GM12878 (cell line): Measurements from ENCODE around the gene UVRAG. TPM values are rescaled to one million over a fixed set of nuclear protein-coding genes. Genes with fewer than 3 reads are reported as not detected.
A peak's percentile ranks its signal among the peaks of the same experiment; 100 is the strongest.

ENCODE experiments used
- ATAC-seq: fragments of 200-7000 bp; cut with Tn5 transposase; 3 replicates; pipeline ENCODE4 v1.9.1; 2020; ENCODE audit warnings: mild to moderate bottlenecking, moderate library complexity
- BruUV-seq: library from RNA; stranded (reverse); fragments of 400-500 nt; replicated peaks from 2 replicates; lab custom pipeline; 2021; lab: Mats Ljungman, UMichigan
- CTCF ChIA-PET: fragments of 300-600 bp; sonication (Branson Sonifier 250); formaldehyde crosslinking; extraction: SDS; loops from one replicate; lab custom pipeline; 2021; ENCODE audit warnings: inconsistent platforms; lab: Yijun Ruan, JAX
- POLR2A ChIA-PET: fragments of 350-600 bp; formaldehyde crosslinking; extraction: SDS; loops from one replicate; lab custom pipeline; 2021; ENCODE audit warnings: inconsistent platforms; lab: Charles Lee
- RAD21 ChIA-PET: fragments of 300-600 bp; sonication (Branson Sonifier 250); formaldehyde crosslinking; loops from one replicate; lab custom pipeline; 2023; ENCODE audit warnings: antibody characterized with exemption; ENCODE audit not compliant: unreplicated experiment; lab: Charles Lee
- SMC1A ChIA-PET: fragments of 300-600 bp; sonication (Branson Sonifier 250); formaldehyde crosslinking; loops from one replicate; lab custom pipeline; 2023; ENCODE audit not compliant: unreplicated experiment, uncharacterized antibody; lab: Charles Lee
- DNase-seq: peaks from one replicate; pipeline ENCODE4 v3.0.0-alpha.2; 2011; ENCODE audit warnings: low read depth, low spot score
- FAIRE-seq: peaks from 3 replicates; lab custom pipeline; 2011; peaks lifted over from hg19 to GRCh38; lab: Jason Lieb, UNC
- H2AFZ ChIP-seq: 2 replicates; pipeline ENCODE4 v1.6.0; 2011; ENCODE audit warnings: low read depth, low read length, control low read depth; ENCODE audit not compliant: control insufficient read depth
- H3K27ac ChIP-seq: 2 replicates; pipeline ENCODE4 v1.5.1; 2011; ENCODE audit warnings: control low read depth; ENCODE audit not compliant: control insufficient read depth, insufficient read depth
- H3K27me3 ChIP-seq, 2 experiments: replicated peaks in 1 of 2; 2 replicates each; pipeline versions ENCODE4 v1.6.0 to v1.6.1; 2011; ENCODE audit warnings: low read length in 1 of 2; ENCODE audit not compliant: control insufficient read depth in 2 of 2, insufficient read depth in 2 of 2
- H3K36me3 ChIP-seq, 2 experiments: 2 replicates each; pipeline ENCODE4 v1.5.1; 2011; ENCODE audit warnings: low read length in 1 of 2; ENCODE audit not compliant: control insufficient read depth in 2 of 2, insufficient read depth in 2 of 2
- H3K4me1 ChIP-seq: 2 replicates; pipeline ENCODE4 v1.6.1; 2011; ENCODE audit warnings: mild to moderate bottlenecking, low read length, moderate library complexity, mixed read lengths; ENCODE audit not compliant: control insufficient read depth, insufficient read depth
- H3K4me2 ChIP-seq: 2 replicates; pipeline ENCODE4 v1.6.0; 2011; ENCODE audit warnings: control low read depth; ENCODE audit not compliant: control insufficient read depth, insufficient read depth
- H3K4me3 ChIP-seq: fragments of 200-600 bp; sonication (generic); 2 replicates; pipeline ENCODE4 v1.5.1; 2016
- H3K79me2 ChIP-seq: 2 replicates; pipeline ENCODE4 v1.6.0; 2011; ENCODE audit warnings: low read length; ENCODE audit not compliant: control insufficient read depth, insufficient read depth
- H3K9ac ChIP-seq: 2 replicates; pipeline ENCODE4 v1.8.0; 2011; ENCODE audit warnings: low read length, control low read depth, mixed read lengths; ENCODE audit not compliant: control insufficient read depth, insufficient read depth
- H3K9me3 ChIP-seq: replicated peaks from 3 replicates; pipeline ENCODE4 v1.5.1; 2011; ENCODE audit warnings: mild to moderate bottlenecking, low read length; ENCODE audit not compliant: control insufficient read depth, insufficient read depth
- H4K20me1 ChIP-seq: 2 replicates; pipeline ENCODE4 v1.6.0; 2011; ENCODE audit not compliant: control insufficient read depth, insufficient read depth
- CHD1 ChIP-seq: IDR thresholded peaks from 2 replicates; pipeline ENCODE4 v1.6.1; 2012; ENCODE audit warnings: low read depth, low read length, improper control_type of control experiment
- HDAC2 ChIP-seq: fragments of 200-600 bp; sonication (generic); IDR thresholded peaks from 2 replicates; pipeline ENCODE4 v1.6.1; 2017
- PML ChIP-seq: IDR thresholded peaks from 2 replicates; pipeline ENCODE4 v1.6.1; 2012; ENCODE audit warnings: low read length, inconsistent platforms
- POLR2A ChIP-seq: IDR thresholded peaks from 2 replicates; pipeline ENCODE4 v1.6.1; 2011; ENCODE audit warnings: low read depth, mild to moderate bottlenecking, low read length
- SMAD5 ChIP-seq: IDR thresholded peaks from 2 replicates; pipeline ENCODE4 v1.6.1; 2016; ENCODE audit warnings: antibody characterized with exemption, low read depth
- YY1 ChIP-seq: IDR thresholded peaks from 2 replicates; pipeline ENCODE4 v1.6.1; 2011; ENCODE audit warnings: low read depth, mild to moderate bottlenecking, low read length
- ZNF24 ChIP-seq: fragments of 450-650 bp; IDR thresholded peaks from 2 replicates; pipeline ENCODE4 v1.6.1; 2017; ENCODE audit warnings: antibody characterized with exemption, mild to moderate bottlenecking
- WGBS: methylation state at CpG from one replicate; pipeline ENCODE4 v1.1.6; 2016; ENCODE audit warnings: low lambda C conversion rate; ENCODE audit not compliant: insufficient replicate concordance, insufficient coverage; ENCODE audit errors: missing lambda C conversion rate; 5-methylcytosine and 5-hydroxymethylcytosine counted together
- in situ Hi-C: fragments of 300-500 bp; cut with MboI; formaldehyde crosslinking; loops from 9 replicates; pipeline ENCODE4 v1.14.3; 2018; ENCODE audit warnings: mixed read lengths
- intact Hi-C: fragments of 100-400 bp; cut with micrococcal nuclease; formaldehyde crosslinking; loops from one replicate; pipeline ENCODE4 v1.14.2; 2022; ENCODE audit not compliant: unreplicated experiment
- polyA plus RNA-seq, 11 experiments: library from polyadenylated mRNA; depleted of rRNA in 4 of 11; unstranded in 6 of 11; stranded (reverse) in 5 of 11; fragments of >200 nt; fragmentation: Nextera tagmentation in 4 of 11; fragmentation: Illumina TruSeq in 1 of 11; extraction: Ambion mirVana in 4 of 11; extraction: Trizol in 1 of 11; gene quantifications; 1 replicate in 1 of 11; 2 replicates in 10 of 11; pipeline versions ENCODE4 v1.2.1 to v1.2.3, GENCODE V29; 2011 to 2016; ENCODE audit warnings: inconsistent platforms in 2 of 11, missing spikeins in 2 of 11, low read depth in 1 of 11
- total RNA-seq, 4 experiments: library from RNA; depleted of rRNA in 3 of 4; stranded (reverse); fragments of >200 nt in 3 of 4; fragmentation: Illumina TruSeq in 1 of 4; extraction: Trizol in 1 of 4; gene quantifications; 2 replicates each; pipeline versions ENCODE4 v1.2.1 to v1.2.3, GENCODE V29; 2013 to 2021

UVRAG gene
- total and polyA plus RNA-seq, 10 of the 15 experiments (the other 5 are each of a cell fraction or from before 2014, with no cell fraction given): 7.0 to 43.4 (median 37.0) TPM

GRCh38 chr11:76143274-76143673, 328.3 kb downstream of the UVRAG start:
- Histone ChIP-seq H3K9me3 (no peaks in the 10 kb centered on the region), H2AFZ (no peak overlapping the region), H3K9ac (no peak overlapping the region), H3K79me2 (no peaks in the 10 kb centered on the region), H3K4me2 (no peak overlapping the region), H3K36me3 (peaks cover 8 to 28% of the 10 kb centered on the region in 2 experiments), H4K20me1 (no peaks in the 10 kb centered on the region), H3K4me3 (no peak overlapping the region), H3K4me1 (no peaks in the 10 kb centered on the region), H3K27me3 (no peaks in the 10 kb centered on the region), H3K27ac (no peak overlapping the region)
- ATAC-seq (no peak), DNase-seq (no peak), FAIRE-seq (no peak)
- ChIA-PET SMC1A (interaction anchor here (2.2 kb wide), 1 partner anchor 9 kb away, joined by 6 read pairs; no protein-coding TSS in a partner anchor), POLR2A (no interaction called here), CTCF (interaction anchor here (1.1 to 1.4 kb wide), 3 partner anchors 9 to 11 kb away, joined by 4 to 6 read pairs (median 5); no protein-coding TSS in a partner anchor), RAD21 (interaction anchor here (2.6 kb wide), 1 partner anchor 246 kb away, joined by 6 read pairs; no protein-coding TSS in a partner anchor)
- BruUV-seq: no TSS peak
- no peak for TF ChIP-seq CHD1
- peak; percentile 47; the same call in 1 of the 2 replicates for TF ChIP-seq POLR2A
- no peak for TF ChIP-seq HDAC2
- WGBS: 96% methylated on average over 11 of the region's 11 CpGs
- in situ Hi-C loops: no loop called here
- intact Hi-C loops: no loop called here

DNA sequence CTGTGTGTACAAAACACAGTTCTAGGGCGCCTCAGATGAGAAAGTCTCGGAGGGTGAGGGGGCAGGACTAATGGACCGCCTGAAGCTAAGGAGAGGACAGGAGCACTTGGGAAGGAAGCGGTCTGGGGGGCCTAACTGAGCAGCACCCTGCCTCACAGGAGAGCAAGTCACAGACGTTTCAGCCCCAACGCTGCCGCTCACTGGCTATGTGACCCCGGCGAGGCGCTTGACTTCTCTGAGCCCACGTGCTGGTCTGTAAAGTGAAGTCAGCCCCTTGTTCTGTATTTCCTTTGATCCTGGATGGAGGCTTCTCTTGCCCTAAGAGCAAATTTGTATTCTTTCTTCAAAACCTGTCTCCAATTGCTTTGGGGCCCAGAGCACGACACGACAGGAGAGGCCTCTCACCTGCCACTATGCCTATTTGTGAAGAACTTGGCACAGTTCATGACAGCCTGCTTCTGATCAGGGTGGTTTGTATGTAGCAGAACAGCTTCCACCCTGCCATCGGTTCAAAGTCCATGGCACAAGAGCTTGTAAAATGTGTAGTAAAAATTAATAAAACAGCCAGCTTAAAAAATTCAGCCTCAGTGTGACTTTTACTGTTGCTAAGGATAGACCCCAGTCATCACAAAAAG, 332.2 kb downstream of the UVRAG start:
- no peak for ATAC-seq
- no peak for TF ChIP-seq ZNF24
- no peak for TF ChIP-seq YY1
- TF ChIP-seq SMAD5: no peak
- no peak for TF ChIP-seq PML
- CTCF ChIA-PET: interaction anchor here (1.1 to 1.2 kb wide), 2 partner anchors 248 to 250 kb away, joined by 3 to 9 read pairs; no protein-coding TSS in a partner anchor
- Histone ChIP-seq H3K27ac (no peak overlapping the region), H3K4me1 (peaks cover 7% of the 10 kb centered on the region), H4K20me1 (no peaks in the 10 kb centered on the region), H3K9me3 (no peaks in the 10 kb centered on the region), H3K36me3 (peaks cover 0 to 11% of the 10 kb centered on the region in 2 experiments; a peak in 3 of 4 replicates), H3K9ac (no peak overlapping the region), H3K4me3 (no peak overlapping the region), H3K79me2 (no peaks in the 10 kb centered on the region), H2AFZ (no peak overlapping the region), H3K27me3 (no peaks in the 10 kb centered on the region), H3K4me2 (no peak overlapping the region)
- WGBS: 88% methylated on average over 14 of the region's 14 CpGs
- RAD21 ChIA-PET: interaction anchor here (1.1 to 1.4 kb wide), 2 partner anchors 250 kb away, joined by 3 to 5 read pairs; no protein-coding TSS in a partner anchor
- in situ Hi-C loops: no loop called here
- POLR2A ChIA-PET: no interaction called here
- no TSS peak for BruUV-seq
- FAIRE-seq: no peak
- intact Hi-C loops: no loop called here
- SMC1A ChIA-PET: interaction anchor here (1.1 to 1.9 kb wide), 3 partner anchors 15 to 250 kb away, joined by 3 to 7 read pairs (median 4); no protein-coding TSS in a partner anchor
- no peak for DNase-seq
